Measurements from ENCODE around the gene STEEP1.
"Not testable (repeated sequence)": the region's sequence is repeated elsewhere in the genome, so short reads cannot be mapped to it uniquely, and the experiment has no call there.

STEEP1 gene

GRCh38 chrX:119500061-119500800, 65.0 kb downstream of the STEEP1 start:
- no peak overlapping the region for H3K4me3 ChIP-seq (ENCODE audit: control insufficient read depth, low read depth, low read length)
- TF ChIP-seq CTCF (conservative IDR thresholded peaks at IDR 0.05; ENCODE audit: control insufficient read depth, insufficient read depth, low read depth, low read length), result no peak
- DNase-seq (ENCODE audit: low read depth), result no peak

- no peak for TF ChIP-seq CTCF (conservative IDR thresholded peaks at IDR 0.05; ENCODE audit: control insufficient read depth, insufficient read depth, low read depth, low read length)
- DNase-seq (ENCODE audit: low read depth), result no peak
- H3K4me3 ChIP-seq (ENCODE audit: control insufficient read depth, low read depth, low read length), result no peak overlapping the region
These were observed 68.0 kb downstream of the STEEP1 start for GRCh38 chrX:119497185-119497584.

- TF ChIP-seq CTCF (conservative IDR thresholded peaks at IDR 0.05; ENCODE audit: control insufficient read depth, insufficient read depth, low read depth, low read length), result no peak
- H3K4me3 ChIP-seq (ENCODE audit: control insufficient read depth, low read depth, low read length), result no peak overlapping the region
- DNase-seq (ENCODE audit: low read depth), result no peak
These were observed 69.2 kb downstream of the STEEP1 start for GRCh38 chrX:119495734-119496726.

- not testable (repeated sequence) for H3K4me3 ChIP-seq (ENCODE audit: control insufficient read depth, low read depth, low read length); DNase-seq (ENCODE audit: low read depth)
These were observed 71.2 kb downstream of the STEEP1 start for GRCh38 chrX:119493851-119494495.

- TF ChIP-seq CTCF (conservative IDR thresholded peaks at IDR 0.05; ENCODE audit: control insufficient read depth, insufficient read depth, low read depth, low read length), result no peak
- DNase-seq (ENCODE audit: low read depth), result no peak
- no peak overlapping the region for H3K4me3 ChIP-seq (ENCODE audit: control insufficient read depth, low read depth, low read length)
These were observed 72.7 kb downstream of the STEEP1 start for GRCh38 chrX:119492463-119492862.

- no peak for TF ChIP-seq CTCF (conservative IDR thresholded peaks at IDR 0.05; ENCODE audit: control insufficient read depth, insufficient read depth, low read depth, low read length)
- no peak for DNase-seq (ENCODE audit: low read depth)
- no peak overlapping the region for H3K4me3 ChIP-seq (ENCODE audit: control insufficient read depth, low read depth, low read length)
These were observed 75.8 kb downstream of the STEEP1 start for GRCh38 chrX:119489212-119490074.

Measured in fibroblast of mammary gland (primary cell).